ENCODE measurements around the gene TNFRSF6B. TPM values are rescaled to one million over a fixed set of nuclear protein-coding genes. Genes with fewer than 3 reads are reported as not detected.
A peak's percentile ranks its signal among the peaks of the same experiment; 100 is the strongest.

Gene TNFRSF6B
- total and polyA plus RNA-seq, 5 donors = 0.23 to 2.7 (median 1.2) TPM; not detected in 1

DNA sequence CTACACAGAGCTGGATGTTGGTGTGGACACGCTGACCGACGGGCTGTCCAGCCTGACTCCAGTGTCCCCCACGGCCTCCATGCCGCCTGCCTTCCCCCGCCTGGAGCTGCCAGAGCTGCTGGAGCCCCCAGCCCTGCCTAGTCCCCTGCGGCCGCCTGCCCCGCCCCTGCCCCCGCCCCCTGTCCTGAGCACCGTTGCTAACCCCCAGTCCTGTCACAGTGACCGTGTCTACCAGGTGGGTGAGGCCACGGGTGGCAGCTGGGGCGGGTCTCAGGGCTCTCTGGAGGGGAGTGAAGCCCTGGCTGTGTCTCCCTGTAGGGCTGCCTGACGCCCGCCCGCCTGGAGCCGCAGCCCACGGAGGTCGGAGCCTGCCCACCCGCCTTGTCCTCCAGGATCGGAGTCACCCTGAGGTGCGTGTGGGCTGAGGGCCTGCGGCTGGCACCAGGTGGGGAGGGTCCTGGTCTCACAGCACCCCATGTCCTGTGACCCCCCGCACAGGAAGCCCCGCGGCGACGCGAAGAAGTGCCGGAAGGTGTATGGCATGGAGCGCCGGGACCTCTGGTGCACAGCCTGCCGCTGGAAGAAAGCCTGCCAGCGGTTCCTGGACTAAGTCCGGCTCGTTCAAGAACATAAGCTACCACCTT is 46.1 kb downstream of the TNFRSF6B start:
- ATAC-seq (no peak), DNase-seq (peak in 2 of 3 donors; percentile 66 to 71)
- Histone ChIP-seq H3K27me3 (ENCODE audit: control insufficient read depth, insufficient read depth) (no peaks in the 10 kb centered on the region), H3K4me1 (ENCODE audit: control insufficient read depth, insufficient read depth, low read length) (peaks cover 5% of the 10 kb centered on the region), H3K4me3 (ENCODE audit: low read length) (no peak overlapping the region), H3K9me3 (ENCODE audit: control insufficient read depth, low read length) (no peaks in the 10 kb centered on the region), H3K27ac (ENCODE audit: low read length) (no peak overlapping the region)
- intact Hi-C loops (cut with DNase I) = no loop called here
- WGBS = 82% methylated on average over 37 of the region's 37 CpGs

DNA sequence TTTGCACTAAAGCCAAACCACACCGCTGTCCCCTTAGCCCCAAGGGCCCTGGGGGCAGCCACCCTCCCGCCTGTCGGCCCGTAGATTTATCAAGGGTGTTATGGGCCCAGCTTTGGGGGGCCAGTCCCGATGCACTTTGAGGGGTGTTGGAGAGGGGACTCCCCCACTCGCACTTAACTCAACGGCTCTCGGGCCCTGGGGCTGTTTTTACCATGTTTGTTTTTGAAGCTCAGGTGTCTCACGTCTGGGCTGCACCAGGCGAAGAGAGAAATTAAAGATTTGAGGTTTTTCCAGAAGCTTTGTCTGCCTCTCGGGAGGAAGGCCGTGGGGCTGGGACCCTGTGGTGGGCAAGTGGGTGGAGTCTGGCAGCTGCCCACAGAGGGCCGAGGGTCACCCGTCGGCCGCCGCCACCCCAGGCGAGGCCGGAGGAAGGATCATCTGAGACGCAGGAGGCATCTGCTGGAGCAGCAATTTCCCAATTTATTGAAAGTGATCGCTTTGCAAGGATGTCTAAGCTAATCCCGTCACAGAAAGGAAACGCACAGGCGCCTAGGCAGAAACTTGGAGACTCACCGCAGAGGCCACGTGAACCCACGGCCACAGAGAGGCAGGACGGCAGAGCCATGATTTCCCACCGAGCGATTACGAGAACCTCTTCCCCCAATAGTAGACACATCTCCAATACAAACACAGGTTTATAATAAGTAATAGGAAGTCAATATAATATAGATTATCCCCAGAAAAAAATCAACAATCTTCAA is 46.9 kb downstream of the TNFRSF6B start:
- peak in 1 of 3 donors; percentile 39 for DNase-seq
- intact Hi-C loops (cut with DNase I) = no loop called here
- H3K27me3 ChIP-seq (ENCODE audit: control insufficient read depth, insufficient read depth) = no peaks in the 10 kb centered on the region
- H3K4me3 ChIP-seq (ENCODE audit: low read length) = no peak overlapping the region
- no peak for ATAC-seq
- H3K9me3 ChIP-seq (ENCODE audit: control insufficient read depth, low read length) = no peaks in the 10 kb centered on the region
- peaks cover 5% of the 10 kb centered on the region for H3K4me1 ChIP-seq (ENCODE audit: control insufficient read depth, insufficient read depth, low read length)
- 84% methylated on average over 31 of the region's 31 CpGs for WGBS
- no peak overlapping the region for H3K27ac ChIP-seq (ENCODE audit: low read length)

DNA sequence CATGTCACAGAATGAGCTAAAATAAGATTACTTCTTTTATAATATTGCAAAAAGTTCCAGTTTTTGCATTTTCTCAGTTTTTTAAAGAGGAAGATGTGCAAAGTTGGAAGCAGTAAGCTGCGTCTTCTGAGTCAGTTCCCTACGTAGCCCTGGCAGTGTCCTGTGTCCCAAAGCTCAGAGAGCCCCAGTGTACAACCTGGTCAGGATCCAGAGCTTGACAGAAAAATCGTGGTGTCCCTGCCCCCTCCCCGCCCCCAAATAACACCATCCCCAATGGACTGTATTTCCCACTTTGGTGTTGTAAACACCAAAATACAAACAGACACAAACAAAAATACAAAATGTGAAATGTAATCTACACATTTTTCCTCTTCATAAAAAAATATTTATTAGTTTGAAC is 47.7 kb downstream of the TNFRSF6B start:
- ATAC-seq (no peak), DNase-seq (no peak)
- H3K27me3 ChIP-seq (ENCODE audit: control insufficient read depth, insufficient read depth) = no peaks in the 10 kb centered on the region
- intact Hi-C loops (cut with DNase I) = no loop called here
- no peaks in the 10 kb centered on the region for H3K9me3 ChIP-seq (ENCODE audit: control insufficient read depth, low read length)
- H3K4me3 ChIP-seq (ENCODE audit: low read length) = no peak overlapping the region
- H3K27ac ChIP-seq (ENCODE audit: low read length) = no peak overlapping the region
- 70% methylated on average over 4 of the region's 4 CpGs for WGBS
- H3K4me1 ChIP-seq (ENCODE audit: control insufficient read depth, insufficient read depth, low read length) = peaks cover 5% of the 10 kb centered on the region

DNA sequence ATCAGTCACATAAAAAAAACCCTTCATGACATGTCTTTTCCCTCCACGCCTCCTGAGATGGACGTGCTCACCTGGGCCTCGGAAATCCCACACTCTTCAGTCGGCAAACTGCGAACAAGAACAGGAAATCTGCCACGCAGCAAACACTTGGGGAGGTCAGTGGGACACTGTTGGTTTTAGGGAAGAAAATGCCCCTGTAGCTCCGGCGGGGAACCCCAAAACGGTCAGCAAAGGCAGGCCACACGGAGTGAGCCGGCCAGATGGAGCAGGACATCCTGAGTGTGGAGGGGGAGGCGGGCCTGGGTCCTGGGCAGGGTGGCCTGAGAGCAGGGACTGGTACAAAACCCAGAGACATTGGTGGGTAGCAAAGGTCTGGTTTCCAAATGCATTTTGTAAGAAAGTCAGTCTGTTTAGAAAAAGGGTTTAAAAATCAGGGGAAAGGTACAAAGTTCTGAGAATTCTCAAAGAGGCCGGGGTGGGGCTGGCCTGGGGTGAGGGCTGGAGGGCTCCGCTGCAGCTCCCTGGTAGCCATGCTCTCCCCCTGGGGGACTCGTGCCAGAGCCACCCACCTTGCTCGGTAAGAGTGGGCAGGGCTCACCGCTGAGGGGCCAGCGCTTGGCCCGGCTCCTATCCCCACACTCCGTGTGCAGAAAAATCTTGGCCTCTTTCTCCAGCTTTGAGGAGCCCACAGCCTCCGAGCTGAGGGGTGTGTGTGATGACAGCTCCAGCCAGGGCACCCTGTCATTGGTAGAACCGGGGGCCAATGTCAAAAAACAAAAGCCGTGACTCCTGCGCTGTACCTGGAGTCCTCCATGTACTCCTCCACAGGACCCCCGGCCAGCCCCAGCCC is 48.3 kb downstream of the TNFRSF6B start:
- Histone ChIP-seq H3K27me3 (ENCODE audit: control insufficient read depth, insufficient read depth) (no peaks in the 10 kb centered on the region), H3K27ac (ENCODE audit: low read length) (no peak overlapping the region), H3K4me1 (ENCODE audit: control insufficient read depth, insufficient read depth, low read length) (peaks cover 5% of the 10 kb centered on the region), H3K4me3 (ENCODE audit: low read length) (no peak overlapping the region), H3K9me3 (ENCODE audit: control insufficient read depth, low read length) (no peaks in the 10 kb centered on the region)
- 77% methylated on average over 25 of the region's 25 CpGs for WGBS
- DNase-seq (peak in 1 of 3 donors; percentile 47), ATAC-seq (no peak)
- intact Hi-C loops (cut with DNase I) = no loop called here

DNA sequence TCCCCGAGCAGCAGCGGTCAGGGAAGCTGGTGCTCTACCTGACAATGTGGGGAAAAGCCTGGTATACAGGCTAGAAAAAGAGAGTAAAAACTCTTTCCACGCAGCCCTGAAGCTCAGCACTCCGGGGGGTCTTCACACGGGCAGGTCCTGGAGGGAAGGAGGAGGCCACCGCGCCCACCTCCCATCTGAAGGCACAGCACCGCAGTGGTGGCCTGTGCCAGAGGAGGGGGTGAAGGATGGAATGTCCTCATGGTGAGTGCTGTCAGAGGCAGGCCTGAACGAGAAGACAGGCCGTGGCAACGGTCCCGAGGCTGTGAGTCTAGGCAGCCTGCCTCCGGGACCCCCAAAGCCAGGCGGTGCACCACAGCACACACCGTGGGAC is 49.0 kb downstream of the TNFRSF6B start:
- H3K9me3 ChIP-seq (ENCODE audit: control insufficient read depth, low read length) = no peaks in the 10 kb centered on the region
- H3K27ac ChIP-seq (ENCODE audit: low read length) = no peak overlapping the region
- H3K27me3 ChIP-seq (ENCODE audit: control insufficient read depth, insufficient read depth) = no peaks in the 10 kb centered on the region
- intact Hi-C loops (cut with DNase I) = no loop called here
- 74% methylated on average over 15 of the region's 15 CpGs for WGBS
- no peak overlapping the region for H3K4me3 ChIP-seq (ENCODE audit: low read length)
- H3K4me1 ChIP-seq (ENCODE audit: control insufficient read depth, insufficient read depth, low read length) = peaks cover 5% of the 10 kb centered on the region
- DNase-seq = peak in 1 of 3 donors; percentile 43
- no peak for ATAC-seq

DNA sequence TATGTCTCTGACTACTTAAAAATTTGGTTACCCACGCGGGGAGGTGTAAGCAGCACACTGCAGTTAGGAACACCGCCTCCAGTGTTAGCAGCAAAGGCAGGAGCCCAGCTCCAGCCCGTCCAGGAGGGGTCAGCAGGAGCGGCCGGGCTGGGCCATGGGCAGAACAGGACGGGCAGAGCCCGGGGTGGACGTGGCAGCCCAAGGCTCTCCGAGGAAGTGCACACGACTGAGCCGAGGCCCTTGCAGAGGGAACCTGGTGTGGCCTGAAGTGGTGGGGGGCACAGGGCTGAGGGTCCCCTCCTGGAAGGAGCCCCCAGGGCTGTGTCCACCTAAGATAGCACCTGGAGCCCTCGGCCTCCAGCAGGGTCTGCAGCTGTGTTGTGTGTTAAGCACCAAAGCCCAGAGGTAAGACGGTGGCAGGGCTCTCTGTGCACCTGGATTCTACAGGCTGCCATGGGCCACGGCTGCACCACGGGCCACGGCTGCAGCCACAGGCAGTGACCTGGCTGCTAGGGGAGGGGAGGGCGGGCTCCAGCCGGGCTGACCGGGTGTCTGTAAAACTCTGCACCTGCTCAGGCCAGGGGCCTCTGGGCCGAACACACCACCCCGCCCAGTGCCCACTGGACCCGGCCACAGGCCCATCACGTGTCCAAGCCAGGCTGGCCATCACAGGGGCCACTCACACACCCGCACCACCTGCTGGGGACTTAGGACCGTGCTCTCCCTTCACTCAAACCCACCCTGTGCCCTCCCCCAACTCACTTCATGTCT is 49.7 kb downstream of the TNFRSF6B start:
- Histone ChIP-seq H3K4me3 (ENCODE audit: low read length) (no peak overlapping the region), H3K27me3 (ENCODE audit: control insufficient read depth, insufficient read depth) (no peaks in the 10 kb centered on the region), H3K27ac (ENCODE audit: low read length) (no peak overlapping the region), H3K4me1 (ENCODE audit: control insufficient read depth, insufficient read depth, low read length) (peaks cover 5% of the 10 kb centered on the region), H3K9me3 (ENCODE audit: control insufficient read depth, low read length) (no peaks in the 10 kb centered on the region)
- 90% methylated on average over 26 of the region's 26 CpGs for WGBS
- peak in 1 of 3 donors; percentile 64 for DNase-seq
- ATAC-seq = no peak
- intact Hi-C loops (cut with DNase I) = no loop called here

DNA sequence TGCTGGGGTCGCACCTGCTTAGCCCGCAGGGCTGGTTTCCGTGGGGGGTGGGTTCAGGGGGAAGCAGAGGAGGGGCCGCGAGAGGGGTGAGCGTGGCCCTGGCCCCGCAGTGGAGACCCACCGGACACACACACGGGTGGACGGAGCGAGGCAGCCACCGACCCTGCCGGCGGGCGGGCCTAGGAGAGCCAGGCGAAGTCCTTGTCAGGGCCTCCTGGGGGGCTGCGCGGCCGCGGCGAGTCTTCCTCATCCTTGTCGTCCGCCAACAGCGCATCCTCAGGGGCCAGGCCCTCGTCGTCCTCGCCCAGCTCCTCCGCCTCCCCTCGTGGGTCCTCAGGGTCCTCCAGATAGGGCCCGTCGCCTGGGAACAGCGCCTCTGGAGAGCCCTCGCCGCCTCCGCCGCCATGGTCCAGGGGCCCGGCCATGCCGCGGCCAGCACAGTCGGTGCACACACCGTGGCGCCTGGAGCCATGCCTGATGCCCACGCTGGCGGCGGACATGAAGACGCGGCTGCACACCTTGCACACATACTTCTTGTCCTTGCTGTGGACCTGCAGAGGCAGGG is 50.4 kb downstream of the TNFRSF6B start:
- Histone ChIP-seq H3K27me3 (ENCODE audit: control insufficient read depth, insufficient read depth) (no peaks in the 10 kb centered on the region), H3K4me1 (ENCODE audit: control insufficient read depth, insufficient read depth, low read length) (no peaks in the 10 kb centered on the region), H3K27ac (ENCODE audit: low read length) (no peak overlapping the region), H3K4me3 (ENCODE audit: low read length) (no peak overlapping the region), H3K9me3 (ENCODE audit: control insufficient read depth, low read length) (no peaks in the 10 kb centered on the region)
- ATAC-seq (no peak), DNase-seq (peak in 1 of 3 donors; percentile 59)
- WGBS = 93% methylated on average over 47 of the region's 47 CpGs
- intact Hi-C loops (cut with DNase I) = no loop called here

DNA sequence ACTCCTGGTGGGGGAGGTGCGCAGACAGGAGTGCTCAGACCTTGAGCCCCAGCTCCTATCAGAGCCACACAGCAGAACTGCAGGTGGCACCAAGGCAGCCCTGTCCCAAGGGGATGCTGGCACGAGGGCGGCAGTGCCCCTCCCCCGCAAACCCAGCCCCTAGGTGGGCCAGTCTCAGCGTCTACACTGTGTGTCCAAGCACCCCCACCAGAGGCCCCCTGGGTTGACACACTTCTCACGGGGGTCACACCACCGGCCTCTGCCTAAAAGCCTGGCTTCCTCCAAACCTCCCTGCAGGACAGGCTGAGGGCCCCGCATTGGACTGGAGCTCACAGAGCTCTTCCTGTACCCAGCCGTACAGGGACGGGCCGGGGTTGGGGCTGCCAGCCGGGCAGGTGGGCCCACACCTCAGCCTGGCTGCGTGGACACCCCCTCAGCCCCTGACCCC is 51.2 kb downstream of the TNFRSF6B start:
- 77% methylated on average over 13 of the region's 13 CpGs for WGBS
- no peaks in the 10 kb centered on the region for H3K4me1 ChIP-seq (ENCODE audit: control insufficient read depth, insufficient read depth, low read length)
- H3K9me3 ChIP-seq (ENCODE audit: control insufficient read depth, low read length) = no peaks in the 10 kb centered on the region
- H3K27me3 ChIP-seq (ENCODE audit: control insufficient read depth, insufficient read depth) = no peaks in the 10 kb centered on the region
- intact Hi-C loops (cut with DNase I) = no loop called here
- no peak for ATAC-seq
- peak in 2 of 3 donors; percentile 58 to 62 for DNase-seq
- H3K27ac ChIP-seq (ENCODE audit: low read length) = no peak overlapping the region
- H3K4me3 ChIP-seq (ENCODE audit: low read length) = no peak overlapping the region

Measured in right cardiac atrium (tissue), 5 donors.